ENCODE measurements around the gene C9orf72. TPM values are rescaled to one million over a fixed set of nuclear protein-coding genes. Genes with fewer than 3 reads are reported as not detected.

The C9orf72 gene
- total and polyA plus RNA-seq, 2 experiments from 2014 or later: 9.3 to 30.3 TPM

DNA sequence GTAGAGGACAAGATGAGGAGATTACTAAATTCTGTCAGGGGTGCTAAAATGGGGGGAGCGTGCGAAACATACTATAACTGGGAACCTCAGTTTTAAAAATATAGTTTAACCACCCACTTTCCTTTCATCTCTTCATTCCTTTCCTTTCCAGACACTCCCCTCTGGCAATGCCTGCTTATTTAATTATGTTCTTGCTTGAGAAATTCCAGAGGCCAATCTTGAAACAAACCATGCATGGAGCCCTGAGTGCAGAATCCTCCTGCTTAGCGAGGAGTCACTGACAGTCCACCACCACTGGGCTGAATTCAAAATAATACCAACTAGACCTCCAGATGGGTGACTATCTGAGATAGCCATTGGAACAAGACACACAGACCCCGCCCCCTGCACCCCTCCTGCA lies 29.7 kb upstream of the C9orf72 start:
- no peak overlapping the region for H3K27ac ChIP-seq
- no peaks in the 10 kb centered on the region for H3K9me2 ChIP-seq (replicated peaks; ENCODE audit: insufficient read depth)
- H4K20me1 ChIP-seq (ENCODE audit: insufficient read depth, poor library complexity, severe bottlenecking): no peaks in the 10 kb centered on the region
- no peak for DNase-seq (ENCODE audit: low spot score)
- no peak for TF ChIP-seq EZH2phosphoT487 (IDR thresholded peaks at IDR 0.05; ENCODE audit: low read depth, severe bottlenecking, unreplicated experiment)
- TF ChIP-seq EZH2 (IDR thresholded peaks at IDR 0.05; ENCODE audit: borderline replicate concordance): no peak
- TF ChIP-seq, protein P1, sequence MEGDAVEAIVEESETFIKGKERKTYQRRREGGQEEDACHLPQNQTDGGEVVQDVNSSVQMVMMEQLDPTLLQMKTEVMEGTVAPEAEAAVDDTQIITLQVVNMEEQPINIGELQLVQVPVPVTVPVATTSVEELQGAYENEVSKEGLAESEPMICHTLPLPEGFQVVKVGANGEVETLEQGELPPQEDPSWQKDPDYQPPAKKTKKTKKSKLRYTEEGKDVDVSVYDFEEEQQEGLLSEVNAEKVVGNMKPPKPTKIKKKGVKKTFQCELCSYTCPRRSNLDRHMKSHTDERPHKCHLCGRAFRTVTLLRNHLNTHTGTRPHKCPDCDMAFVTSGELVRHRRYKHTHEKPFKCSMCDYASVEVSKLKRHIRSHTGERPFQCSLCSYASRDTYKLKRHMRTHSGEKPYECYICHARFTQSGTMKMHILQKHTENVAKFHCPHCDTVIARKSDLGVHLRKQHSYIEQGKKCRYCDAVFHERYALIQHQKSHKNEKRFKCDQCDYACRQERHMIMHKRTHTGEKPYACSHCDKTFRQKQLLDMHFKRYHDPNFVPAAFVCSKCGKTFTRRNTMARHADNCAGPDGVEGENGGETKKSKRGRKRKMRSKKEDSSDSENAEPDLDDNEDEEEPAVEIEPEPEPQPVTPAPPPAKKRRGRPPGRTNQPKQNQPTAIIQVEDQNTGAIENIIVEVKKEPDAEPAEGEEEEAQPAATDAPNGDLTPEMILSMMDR (IDR thresholded peaks at IDR 0.05; ENCODE audit: poor library complexity): no peak
- H3K9me3 ChIP-seq (ENCODE audit: low read depth): no peaks in the 10 kb centered on the region
- no peaks in the 10 kb centered on the region for H3K36me3 ChIP-seq (replicated peaks; ENCODE audit: insufficient read depth, low read depth)
- no peaks in the 10 kb centered on the region for H3K79me2 ChIP-seq
- H2AFZ ChIP-seq: no peak overlapping the region
- H3K4me2 ChIP-seq: no peak overlapping the region
- H3K4me3 ChIP-seq: no peak overlapping the region
- H3K4me1 ChIP-seq (ENCODE audit: insufficient read depth): no peaks in the 10 kb centered on the region
- no peaks in the 10 kb centered on the region for H3K27me3 ChIP-seq
- 62% methylated on average over 4 of the region's 4 CpGs for WGBS (ENCODE audit: low lambda C conversion rate, missing lambda C conversion rate)

DNA sequence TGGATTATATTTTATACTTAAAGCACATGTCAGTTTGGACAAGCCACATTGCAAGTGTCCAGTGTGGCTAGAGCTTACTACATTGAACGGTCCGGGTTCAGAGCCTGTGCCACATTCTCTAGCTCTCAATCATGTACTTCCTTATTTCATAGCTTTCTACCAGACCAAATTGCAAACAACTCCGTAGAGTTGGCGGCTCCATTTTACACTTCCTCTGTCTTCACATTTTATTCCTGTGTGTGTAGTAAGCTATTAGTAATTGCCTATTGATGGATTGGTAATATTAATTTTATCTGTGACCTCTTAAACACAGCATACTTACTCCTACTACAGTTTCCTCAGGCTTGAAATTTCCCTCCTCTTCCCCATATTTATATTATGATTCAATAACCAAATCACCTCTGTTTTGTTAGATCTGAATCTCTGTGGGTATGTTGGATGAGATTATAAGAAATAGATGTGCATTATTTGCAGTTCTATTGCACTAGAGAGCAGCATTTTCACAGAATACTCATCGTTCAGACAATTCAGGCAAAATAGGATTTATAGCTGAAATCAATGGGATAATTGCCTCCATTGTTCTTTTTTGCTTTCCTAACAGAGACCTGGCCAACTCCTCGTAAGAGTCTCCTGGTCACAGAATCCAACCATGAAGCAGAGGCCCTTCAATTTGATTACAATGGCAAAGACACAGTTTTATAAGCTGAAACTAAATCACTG lies 29.0 kb upstream of the C9orf72 start:
- DNase-seq (ENCODE audit: low spot score): no peak
- Histone ChIP-seq H3K27me3 (no peaks in the 10 kb centered on the region), H3K9me3 (ENCODE audit: low read depth) (no peaks in the 10 kb centered on the region), H3K79me2 (no peaks in the 10 kb centered on the region), H4K20me1 (ENCODE audit: insufficient read depth, poor library complexity, severe bottlenecking) (no peaks in the 10 kb centered on the region), H3K9me2 (replicated peaks; ENCODE audit: insufficient read depth) (no peaks in the 10 kb centered on the region), H3K36me3 (replicated peaks; ENCODE audit: insufficient read depth, low read depth) (no peaks in the 10 kb centered on the region), H2AFZ (no peak overlapping the region), H3K4me2 (no peak overlapping the region), H3K4me1 (ENCODE audit: insufficient read depth) (no peaks in the 10 kb centered on the region), H3K4me3 (no peak overlapping the region), H3K27ac (no peak overlapping the region)
- TF ChIP-seq, protein P1 (IDR thresholded peaks at IDR 0.05; ENCODE audit: poor library complexity): no peak
- no peak for TF ChIP-seq EZH2phosphoT487 (IDR thresholded peaks at IDR 0.05; ENCODE audit: low read depth, severe bottlenecking, unreplicated experiment)
- no peak for TF ChIP-seq EZH2 (IDR thresholded peaks at IDR 0.05; ENCODE audit: borderline replicate concordance)
- 79% methylated on average over 6 of the region's 6 CpGs for WGBS (ENCODE audit: low lambda C conversion rate, missing lambda C conversion rate)

DNA sequence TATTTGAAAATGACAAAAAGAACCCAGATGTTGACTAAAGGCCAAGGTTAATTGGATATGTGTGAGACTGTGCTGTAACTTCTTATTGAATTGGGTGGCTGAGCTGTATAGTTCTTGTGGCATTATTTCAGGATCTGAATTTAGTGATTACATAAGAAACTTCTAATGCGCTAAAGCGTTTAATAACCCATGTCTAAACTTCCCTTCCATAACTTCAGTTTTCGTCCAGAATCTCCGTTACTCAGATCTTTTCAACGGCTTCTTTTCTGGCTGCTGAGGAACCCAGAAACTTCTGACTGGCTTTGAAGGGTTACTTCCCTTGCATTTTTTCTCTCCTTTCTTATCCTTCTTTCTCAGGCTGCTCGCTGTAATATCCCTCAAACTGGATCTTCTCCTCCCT lies 28.1 kb upstream of the C9orf72 start:
- Histone ChIP-seq H3K27ac (no peak overlapping the region), H3K36me3 (replicated peaks; ENCODE audit: insufficient read depth, low read depth) (no peaks in the 10 kb centered on the region), H3K9me3 (ENCODE audit: low read depth) (no peaks in the 10 kb centered on the region), H3K4me3 (no peak overlapping the region), H3K4me1 (ENCODE audit: insufficient read depth) (no peaks in the 10 kb centered on the region), H3K79me2 (no peaks in the 10 kb centered on the region), H4K20me1 (ENCODE audit: insufficient read depth, poor library complexity, severe bottlenecking) (no peaks in the 10 kb centered on the region), H2AFZ (no peak overlapping the region), H3K9me2 (replicated peaks; ENCODE audit: insufficient read depth) (no peaks in the 10 kb centered on the region), H3K27me3 (no peaks in the 10 kb centered on the region), H3K4me2 (no peak overlapping the region)
- DNase-seq (ENCODE audit: low spot score): no peak
- TF ChIP-seq EZH2phosphoT487 (IDR thresholded peaks at IDR 0.05; ENCODE audit: low read depth, severe bottlenecking, unreplicated experiment): no peak
- TF ChIP-seq, protein P1 (IDR thresholded peaks at IDR 0.05; ENCODE audit: poor library complexity): no peak
- TF ChIP-seq EZH2 (IDR thresholded peaks at IDR 0.05; ENCODE audit: borderline replicate concordance): no peak
- 91% methylated on average over 6 of the region's 6 CpGs for WGBS (ENCODE audit: low lambda C conversion rate, missing lambda C conversion rate)
